ENCODE results near the gene FILIP1L.

The FILIP1L gene

GRCh38 chr3:100155590-100155989 lies 41.3 kb upstream of the FILIP1L start:
- in situ Hi-C loops (cut with HindIII; ENCODE audit: low sequenced_read_pairs): no loop called here
- no peak for DNase-seq (ENCODE audit: low read depth, low spot score)
- no peak overlapping the region for H3K4me3 ChIP-seq (ENCODE audit: low read depth, low read length)
- no peak for TF ChIP-seq CTCF (IDR thresholded peaks at IDR 0.05; ENCODE audit: low read depth, low read length)

- no peak for TF ChIP-seq CTCF (IDR thresholded peaks at IDR 0.05; ENCODE audit: low read depth, low read length)
- no peak for DNase-seq (ENCODE audit: low read depth, low spot score)
- H3K4me3 ChIP-seq (ENCODE audit: low read depth, low read length): no peak overlapping the region
- in situ Hi-C loops (cut with HindIII; ENCODE audit: low sequenced_read_pairs): no loop called here
Observed at GRCh38 chr3:100155128-100155527, 40.8 kb upstream of the FILIP1L start.

GRCh38 chr3:100154171-100154570 lies 39.9 kb upstream of the FILIP1L start:
- H3K4me3 ChIP-seq (ENCODE audit: low read depth, low read length): no peak overlapping the region
- TF ChIP-seq CTCF (IDR thresholded peaks at IDR 0.05; ENCODE audit: low read depth, low read length): no peak
- DNase-seq (ENCODE audit: low read depth, low spot score): no peak
- in situ Hi-C loops (cut with HindIII; ENCODE audit: low sequenced_read_pairs): no loop called here

GRCh38 chr3:100151024-100151707 lies 36.9 kb upstream of the FILIP1L start:
- in situ Hi-C loops (cut with HindIII; ENCODE audit: low sequenced_read_pairs): no loop called here
- TF ChIP-seq CTCF (IDR thresholded peaks at IDR 0.05; ENCODE audit: low read depth, low read length): no peak
- H3K4me3 ChIP-seq (ENCODE audit: low read depth, low read length): no peak overlapping the region
- no peak for DNase-seq (ENCODE audit: low read depth, low spot score)

- in situ Hi-C loops (cut with HindIII; ENCODE audit: low sequenced_read_pairs): no loop called here
- TF ChIP-seq CTCF (IDR thresholded peaks at IDR 0.05; ENCODE audit: low read depth, low read length): no peak
- no peak overlapping the region for H3K4me3 ChIP-seq (ENCODE audit: low read depth, low read length)
- DNase-seq (ENCODE audit: low read depth, low spot score): no peak
Observed at GRCh38 chr3:100150473-100150872, 36.2 kb upstream of the FILIP1L start.

DNA sequence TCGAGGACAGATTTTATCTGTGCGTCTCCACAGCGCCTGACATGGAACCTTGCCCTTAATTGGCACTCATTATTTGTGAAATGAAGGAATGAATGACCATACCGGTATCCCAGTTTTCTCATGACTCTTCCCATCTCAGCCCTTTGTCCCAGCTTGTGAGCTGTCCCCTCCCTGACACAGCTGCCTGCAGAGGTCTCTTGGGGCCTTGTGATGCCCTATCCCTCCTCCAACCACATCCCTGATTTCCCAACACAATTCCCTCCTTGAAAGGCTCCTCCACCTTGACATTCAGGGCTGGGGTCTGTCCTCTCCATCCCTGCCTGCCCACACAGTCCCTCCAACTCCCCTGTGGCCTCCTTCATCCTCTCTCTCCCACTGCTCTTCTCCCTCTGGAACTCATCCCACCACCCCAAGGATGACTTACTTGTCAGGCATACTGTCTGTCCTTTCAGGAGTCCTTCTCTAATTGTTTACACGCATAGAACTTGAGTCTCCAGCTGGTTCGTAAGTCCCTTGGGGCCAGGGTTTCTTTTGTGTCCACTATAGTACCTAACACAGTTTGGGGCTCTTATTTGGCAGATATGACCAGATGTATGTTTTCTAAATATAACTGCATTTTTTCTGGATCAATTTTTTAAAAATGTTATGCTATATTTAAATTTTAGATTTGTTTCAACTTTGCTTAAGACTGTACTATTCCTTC lies 35.6 kb upstream of the FILIP1L start:
- in situ Hi-C loops (cut with HindIII; ENCODE audit: low sequenced_read_pairs): no loop called here
- no peak overlapping the region for H3K4me3 ChIP-seq (ENCODE audit: low read depth, low read length)
- DNase-seq (ENCODE audit: low read depth, low spot score): no peak
- no peak for TF ChIP-seq CTCF (IDR thresholded peaks at IDR 0.05; ENCODE audit: low read depth, low read length)
